GM21825 (cell line): ENCODE measurements around the gene DNAAF2.
"Not testable (repeated sequence)": the region's sequence is repeated elsewhere in the genome, so short reads cannot be mapped to it uniquely, and the experiment has no call there.

Experiments used
- ATAC-seq: cut with Tn5 transposase; IDR thresholded peaks from one replicate; pipeline ENCODE4 v1.9.1; 2021; ENCODE audit warnings: mild to moderate bottlenecking, moderate library complexity; ENCODE audit not compliant: unreplicated experiment

DNAAF2 gene

DNA sequence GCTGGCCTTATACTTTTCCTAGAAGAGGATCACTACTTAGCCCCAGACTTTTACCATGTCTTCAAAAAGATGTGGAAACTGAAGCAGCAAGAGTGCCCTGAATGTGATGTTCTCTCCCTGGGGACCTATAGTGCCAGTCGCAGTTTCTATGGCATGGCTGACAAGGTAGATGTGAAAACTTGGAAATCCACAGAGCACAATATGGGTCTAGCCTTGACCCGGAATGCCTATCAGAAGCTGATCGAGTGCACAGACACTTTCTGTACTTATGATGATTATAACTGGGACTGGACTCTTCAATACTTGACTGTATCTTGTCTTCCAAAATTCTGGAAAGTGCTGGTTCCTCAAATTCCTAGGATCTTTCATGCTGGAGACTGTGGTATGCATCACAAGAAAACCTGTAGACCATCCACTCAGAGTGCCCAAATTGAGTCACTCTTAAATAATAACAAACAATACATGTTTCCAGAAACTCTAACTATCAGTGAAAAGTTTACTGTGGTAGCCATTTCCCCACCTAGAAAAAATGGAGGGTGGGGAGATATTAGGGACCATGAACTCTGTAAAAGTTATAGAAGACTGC is 12.9 kb downstream of the DNAAF2 start:
- ATAC-seq: no peak

DNA sequence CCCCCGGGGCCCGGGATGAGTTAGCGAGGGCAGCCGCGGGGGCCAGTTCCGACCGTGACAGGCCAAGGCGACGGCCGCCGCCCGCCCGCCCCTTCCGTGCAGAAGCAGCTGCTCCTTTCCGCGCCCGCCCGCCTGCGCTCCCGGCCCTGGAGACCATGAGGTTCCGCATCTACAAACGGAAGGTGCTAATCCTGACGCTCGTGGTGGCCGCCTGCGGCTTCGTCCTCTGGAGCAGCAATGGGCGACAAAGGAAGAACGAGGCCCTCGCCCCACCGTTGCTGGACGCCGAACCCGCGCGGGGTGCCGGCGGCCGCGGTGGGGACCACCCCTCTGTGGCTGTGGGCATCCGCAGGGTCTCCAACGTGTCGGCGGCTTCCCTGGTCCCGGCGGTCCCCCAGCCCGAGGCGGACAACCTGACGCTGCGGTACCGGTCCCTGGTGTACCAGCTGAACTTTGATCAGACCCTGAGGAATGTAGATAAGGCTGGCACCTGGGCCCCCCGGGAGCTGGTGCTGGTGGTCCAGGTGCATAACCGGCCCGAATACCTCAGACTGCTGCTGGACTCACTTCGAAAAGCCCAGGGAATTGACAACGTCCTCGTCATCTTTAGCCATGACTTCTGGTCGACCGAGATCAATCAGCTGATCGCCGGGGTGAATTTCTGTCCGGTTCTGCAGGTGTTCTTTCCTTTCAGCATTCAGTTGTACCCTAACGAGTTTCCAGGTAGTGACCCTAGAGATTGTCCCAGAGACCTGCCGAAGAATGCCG is 13.7 kb downstream of the DNAAF2 start:
- peak; percentile 30 for ATAC-seq

DNA sequence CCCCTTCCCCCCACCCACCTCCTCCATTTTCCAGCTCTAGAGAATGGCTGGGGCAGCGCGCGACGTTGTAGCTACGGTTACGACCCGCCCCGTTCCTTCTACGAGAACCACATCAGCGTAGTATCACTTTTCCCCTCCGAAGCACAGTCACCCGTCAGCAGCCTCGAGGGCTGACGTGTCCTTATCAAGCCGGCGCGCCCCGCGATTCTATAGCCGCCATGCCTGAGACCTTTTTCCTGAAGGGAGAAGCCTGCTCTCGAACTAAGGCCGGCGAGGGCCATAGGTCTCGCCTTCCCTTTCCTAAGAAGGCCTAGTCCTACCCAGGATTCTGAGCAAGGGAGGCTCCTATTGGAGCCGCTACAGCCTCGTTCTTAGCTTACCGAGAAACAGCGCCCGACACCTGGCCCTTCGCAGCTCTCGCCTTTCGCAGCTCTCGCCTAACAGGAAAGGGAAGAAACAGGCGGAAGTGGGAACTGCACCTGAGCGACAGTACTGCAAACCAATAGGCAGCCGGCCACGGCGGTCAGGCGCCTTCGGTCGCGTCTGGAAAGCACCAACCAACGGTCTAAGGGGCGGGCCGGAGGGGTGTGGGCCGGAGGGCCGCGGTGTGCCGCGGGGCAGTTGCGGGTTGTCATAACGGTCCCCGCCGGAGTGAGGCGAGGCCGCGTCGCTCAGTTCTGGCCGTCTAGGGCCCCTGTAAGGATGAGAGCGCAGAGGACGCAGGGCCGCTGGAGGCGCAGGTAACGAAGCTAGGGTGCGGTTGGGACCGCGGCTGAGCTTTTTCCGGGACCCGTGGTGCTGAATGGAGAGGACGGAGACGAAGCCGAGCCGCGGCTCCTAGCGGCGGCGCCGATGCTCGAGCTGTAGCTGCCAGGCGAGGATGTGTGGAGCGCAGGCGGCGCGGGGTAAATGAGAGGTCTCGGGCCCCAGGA is 14.6 kb downstream of the DNAAF2 start, which contains the start of the genes MGAT2 and RPL36AL:
Gene MGAT2, plus strand, starts transcription at position 618 of the 932 bp plus-strand sequence. CDS start 470 bp downstream, outside the sequence.
Gene RPL36AL, minus strand, starts transcription at position 445 of the 932 bp plus-strand sequence. CDS start 1,522 bp downstream, outside the sequence.
- peak; percentile 93 for ATAC-seq

DNA sequence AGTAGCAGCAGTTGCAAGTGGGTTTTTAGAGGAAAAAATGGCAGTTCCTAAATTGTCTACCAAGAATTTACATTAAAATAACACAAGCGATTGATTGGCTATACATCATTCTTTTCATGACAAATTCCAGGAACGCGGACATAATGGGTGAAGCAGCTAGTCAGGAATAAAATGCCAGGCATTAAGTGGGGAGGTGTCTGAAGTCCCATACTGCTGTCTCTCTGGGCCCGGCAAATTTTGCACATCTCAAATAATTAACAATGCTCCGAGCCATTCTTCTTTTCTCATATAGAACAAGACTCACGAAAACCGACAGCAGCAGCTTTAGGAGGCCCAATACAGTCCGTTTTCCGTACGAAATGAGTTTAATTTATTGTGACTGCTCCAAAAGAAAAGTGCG is 15.3 kb downstream of the DNAAF2 start:
- ATAC-seq: no peak

DNA sequence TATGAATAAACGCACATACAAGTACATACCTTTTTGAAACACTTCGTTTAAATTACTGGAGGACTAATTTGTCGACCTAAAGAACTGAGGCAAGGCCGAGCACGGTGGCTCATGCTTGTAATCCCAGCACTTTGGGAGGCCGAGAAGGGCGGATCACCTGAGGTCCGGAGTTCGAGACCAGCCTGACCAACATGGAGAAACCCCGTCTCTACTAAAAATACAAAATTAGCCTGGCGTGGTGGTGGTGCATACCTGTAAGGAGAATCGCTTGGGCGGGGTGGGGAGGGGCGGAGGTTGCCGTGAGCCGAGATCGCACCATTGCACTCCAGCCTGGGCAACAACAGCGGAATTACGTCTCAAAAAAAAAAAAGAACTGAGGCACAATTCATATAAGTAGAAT is 15.8 kb downstream of the DNAAF2 start:
- not testable (repeated sequence) for ATAC-seq

DNA sequence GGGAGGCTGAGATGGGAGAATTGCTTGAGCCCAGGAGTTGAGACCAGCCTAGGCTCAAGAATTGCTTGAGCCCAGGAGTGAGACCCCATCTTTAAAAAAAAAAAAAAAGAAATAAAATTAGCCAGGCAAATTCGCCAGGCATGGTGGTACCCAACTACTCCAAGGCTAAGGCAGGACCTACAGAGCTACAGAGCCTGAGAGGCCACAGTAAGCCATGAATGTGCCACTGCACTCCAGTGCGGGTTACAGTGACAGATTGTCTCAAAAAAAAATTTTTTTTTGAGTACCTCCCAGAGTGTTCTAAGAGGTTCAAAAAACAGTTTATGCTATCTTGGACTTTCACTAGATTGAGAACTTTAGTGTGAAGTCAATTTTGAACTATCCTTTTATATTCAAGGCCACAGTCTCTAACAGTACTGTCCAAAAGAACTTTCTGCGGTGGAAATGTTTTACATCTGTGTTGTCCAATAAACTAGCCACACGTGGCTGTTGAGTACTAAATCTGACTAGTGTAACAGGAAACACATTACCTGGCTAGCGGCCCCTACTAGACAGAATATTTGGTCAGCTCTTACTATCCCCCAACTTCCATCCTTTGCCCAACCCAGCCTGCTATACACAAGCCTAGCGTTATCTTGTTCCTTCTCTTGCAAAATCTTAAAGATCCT is 17.1 kb downstream of the DNAAF2 start:
- ATAC-seq: no peak

DNA sequence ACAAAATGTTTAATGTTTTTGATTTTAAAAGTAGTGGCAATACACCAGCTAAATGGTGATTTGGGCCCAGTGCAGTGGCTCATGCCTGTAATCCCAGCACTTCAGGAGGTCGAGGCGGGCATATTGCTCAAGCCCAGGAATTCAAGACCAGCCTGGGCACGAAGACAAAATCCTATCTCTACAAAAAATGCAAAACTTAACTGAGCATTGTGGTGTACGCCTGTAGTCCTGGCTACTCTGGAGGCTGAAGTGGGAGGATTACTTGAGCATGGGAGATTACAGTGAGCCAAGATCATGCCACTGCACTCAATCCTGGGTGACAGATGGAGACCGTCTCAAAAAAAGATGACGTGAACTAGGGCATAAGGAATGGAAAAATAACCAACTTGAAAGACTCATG is 19.3 kb downstream of the DNAAF2 start:
- ATAC-seq: no peak

DNA sequence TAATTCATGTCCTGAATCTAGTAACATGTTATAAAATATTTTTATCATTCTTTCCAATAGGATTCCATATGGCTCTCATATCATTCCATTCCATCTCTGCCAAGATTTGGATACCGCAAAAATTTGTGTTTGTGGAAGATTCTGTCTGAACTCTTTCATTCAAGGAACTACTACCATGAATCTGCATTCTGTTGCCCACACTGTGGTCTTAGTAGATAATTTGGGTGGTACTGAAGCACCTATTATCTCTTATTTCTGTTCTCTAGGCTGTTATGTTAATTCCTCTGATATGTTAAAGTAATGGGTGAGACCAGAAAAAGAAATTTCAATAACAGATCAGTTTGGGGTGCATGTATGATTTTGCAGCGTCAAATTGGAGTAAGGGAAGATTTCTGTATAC is 20.8 kb downstream of the DNAAF2 start:
- no peak for ATAC-seq

DNA sequence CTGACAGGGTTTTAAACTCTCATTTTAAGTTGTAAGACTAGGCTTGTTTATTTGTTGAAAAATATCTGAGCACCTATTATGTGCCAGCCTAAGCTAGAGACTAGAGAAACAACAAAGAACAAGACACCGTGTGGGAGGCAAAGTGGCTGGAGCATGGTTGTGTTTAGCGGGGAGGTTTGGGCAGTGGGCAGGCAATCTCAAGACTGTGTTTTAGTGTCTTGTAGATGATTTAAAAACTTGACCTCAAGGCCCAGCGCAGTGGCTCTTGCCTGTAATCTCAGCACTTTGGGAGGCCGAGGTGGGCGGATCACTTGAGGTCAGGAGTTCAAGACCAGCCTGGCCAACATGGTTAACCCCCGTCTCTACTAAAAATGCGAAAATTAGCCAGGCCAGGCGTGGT is 22.4 kb downstream of the DNAAF2 start:
- no peak for ATAC-seq

DNA sequence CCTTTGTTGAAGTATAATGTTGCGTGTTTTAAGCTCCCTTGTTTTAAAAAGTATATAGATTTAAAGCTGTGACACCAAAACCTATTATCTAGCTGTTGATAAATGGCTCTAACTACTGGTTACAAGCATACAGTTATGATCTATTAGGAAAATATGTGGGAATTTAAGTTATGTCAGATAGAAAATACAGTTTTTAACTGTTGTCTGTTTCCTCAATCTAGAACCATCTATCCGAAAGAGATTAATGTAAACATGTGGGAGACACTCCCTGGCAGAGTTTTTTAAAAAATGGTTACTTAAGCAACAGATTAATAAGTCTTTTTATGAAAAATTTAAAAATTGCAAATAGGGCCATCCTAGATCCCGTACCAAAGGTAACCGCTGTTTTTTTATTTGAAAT is 22.8 kb downstream of the DNAAF2 start:
- ATAC-seq: no peak

DNA sequence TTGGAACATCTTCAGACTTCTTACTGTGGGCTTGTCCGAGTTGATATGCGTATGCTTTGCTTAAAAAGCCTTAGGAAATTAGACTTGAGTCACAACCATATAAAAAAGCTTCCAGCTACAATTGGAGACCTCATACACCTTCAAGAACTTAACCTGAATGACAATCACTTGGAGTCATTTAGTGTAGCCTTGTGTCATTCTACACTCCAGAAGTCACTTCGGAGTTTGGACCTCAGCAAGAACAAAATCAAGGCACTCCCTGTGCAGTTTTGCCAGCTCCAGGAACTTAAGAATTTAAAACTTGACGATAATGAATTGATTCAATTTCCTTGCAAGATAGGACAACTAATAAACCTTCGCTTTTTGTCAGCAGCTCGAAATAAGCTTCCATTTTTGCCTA is 27.5 kb downstream of the DNAAF2 start:
- no peak for ATAC-seq

DNA sequence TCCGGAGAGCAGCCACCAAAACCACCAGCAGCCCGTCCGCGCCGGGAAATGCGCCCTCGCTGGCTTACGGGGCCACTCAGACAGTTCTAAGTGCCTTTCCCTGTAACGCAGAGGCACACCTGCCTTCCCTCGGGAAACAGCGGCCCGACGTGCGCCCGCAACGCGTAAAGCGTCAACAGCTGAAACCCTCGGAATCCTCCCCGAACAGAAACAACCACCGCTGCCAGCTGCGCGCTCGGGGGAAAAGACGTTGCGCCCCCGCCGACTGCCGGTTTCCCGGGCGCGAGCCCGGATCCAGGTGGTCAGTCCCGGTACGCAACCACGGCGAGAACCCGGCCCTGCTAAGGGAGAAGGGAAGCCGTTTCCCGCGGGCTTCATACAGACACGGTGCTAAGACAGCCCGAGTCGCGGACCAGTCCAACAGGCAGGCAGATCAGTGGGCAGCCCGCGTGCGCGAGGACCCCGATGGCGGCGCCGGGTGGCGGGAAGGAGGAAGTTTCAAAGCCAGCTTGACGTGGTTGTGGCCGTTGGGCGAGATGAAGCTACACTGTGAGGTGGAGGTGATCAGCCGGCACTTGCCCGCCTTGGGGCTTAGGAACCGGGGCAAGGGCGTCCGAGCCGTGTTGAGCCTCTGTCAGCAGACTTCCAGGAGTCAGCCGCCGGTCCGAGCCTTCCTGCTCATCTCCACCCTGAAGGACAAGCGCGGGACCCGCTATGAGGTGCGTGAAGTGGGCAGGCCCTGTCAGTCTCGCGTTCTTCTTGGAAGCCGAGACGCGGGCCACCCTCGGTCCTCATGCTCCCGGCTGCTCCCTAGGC is 36.4 kb downstream of the DNAAF2 start, which contains the start of gene LRR1:
Gene LRR1, plus strand, starts transcription at position 456 of the 816 bp plus-strand sequence. Its CDS starts 81 bp downstream, at position 537.
- peak; percentile 55 for ATAC-seq

DNA sequence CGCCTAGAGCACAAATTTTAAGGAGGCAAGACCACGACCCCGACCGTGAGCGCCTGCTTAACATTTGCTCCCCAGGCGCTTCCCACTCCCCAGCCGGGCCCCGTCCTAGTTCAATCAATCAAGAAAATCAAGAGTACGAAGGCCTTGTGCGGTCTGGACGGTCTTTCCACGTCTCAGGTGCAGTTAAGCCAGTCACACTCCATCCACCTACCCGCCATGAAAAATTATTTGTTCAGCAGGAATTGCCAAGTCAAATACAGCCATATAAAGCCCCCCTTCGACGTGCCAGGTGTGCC is 36.9 kb downstream of the DNAAF2 start:
- ATAC-seq: no peak

DNA sequence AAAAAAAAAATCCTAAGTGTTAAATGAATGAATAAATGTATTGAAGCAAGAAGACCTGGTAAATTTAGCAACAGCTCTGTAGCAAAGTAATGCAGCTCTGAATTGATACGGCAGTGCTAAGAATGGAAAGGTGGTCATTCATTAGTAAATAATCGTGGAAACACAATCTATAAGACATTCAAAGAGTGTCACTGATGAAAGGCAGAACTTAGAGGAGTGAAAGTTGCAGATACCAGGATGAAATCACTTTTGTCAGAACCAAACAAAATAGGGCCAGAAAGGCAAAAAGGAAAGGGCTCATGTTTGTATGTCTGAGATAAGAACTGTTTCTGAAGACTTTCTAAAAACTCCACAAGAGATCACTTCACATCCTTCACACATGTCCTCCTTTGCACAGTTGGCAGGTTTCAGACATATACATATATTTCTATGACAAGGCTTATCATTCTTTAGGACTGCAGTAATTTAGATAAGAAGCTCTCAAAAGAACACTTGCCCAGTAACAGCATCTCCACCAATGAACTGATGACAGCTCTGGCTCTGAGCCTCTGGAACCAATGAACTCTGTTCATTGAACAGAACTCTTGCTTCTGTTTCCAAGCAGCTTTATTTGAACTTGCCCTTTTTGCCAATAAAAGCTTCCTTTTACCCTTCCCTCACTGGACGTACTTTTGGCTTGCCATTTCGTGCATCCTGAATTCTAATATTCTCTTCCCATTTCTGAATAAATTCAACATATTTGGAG is 40.5 kb downstream of the DNAAF2 start:
- no peak for ATAC-seq

DNA sequence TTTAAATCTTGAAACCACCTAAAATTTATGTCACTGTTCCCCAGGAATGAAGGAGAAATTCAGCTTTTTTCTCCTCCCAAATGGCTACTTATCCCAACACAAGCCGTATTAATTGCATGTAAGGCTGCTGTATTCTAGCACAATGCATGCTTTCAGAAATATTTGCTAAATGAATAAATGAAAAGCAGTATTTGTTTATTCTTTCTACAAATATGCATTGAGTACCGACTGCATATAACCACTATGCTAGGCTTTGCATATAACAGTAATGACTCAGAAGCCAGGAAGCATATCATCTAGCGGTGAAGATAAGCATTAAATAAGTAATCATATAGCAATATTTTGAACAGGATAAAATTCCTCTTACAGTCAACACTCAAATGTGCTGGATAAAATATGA is 42.0 kb downstream of the DNAAF2 start:
- no peak for ATAC-seq

DNA sequence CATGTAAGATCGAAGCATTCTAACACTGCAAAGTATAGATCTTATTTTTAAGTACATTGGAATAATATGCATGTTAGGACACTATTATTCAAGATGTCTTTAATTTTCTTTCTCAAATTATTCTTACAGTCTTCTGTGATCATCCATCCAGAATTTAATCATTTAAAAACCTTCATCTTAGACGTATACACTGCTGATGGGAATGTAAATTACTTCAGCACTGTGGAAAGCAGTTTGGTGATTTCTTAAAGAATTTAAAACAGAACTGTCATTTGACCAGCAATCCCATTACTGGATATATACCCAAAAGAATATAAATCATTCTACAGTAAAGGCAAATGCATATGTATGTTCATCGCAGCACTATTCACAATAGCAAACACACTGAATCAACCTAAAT is 45.7 kb downstream of the DNAAF2 start:
- no peak for ATAC-seq

DNA sequence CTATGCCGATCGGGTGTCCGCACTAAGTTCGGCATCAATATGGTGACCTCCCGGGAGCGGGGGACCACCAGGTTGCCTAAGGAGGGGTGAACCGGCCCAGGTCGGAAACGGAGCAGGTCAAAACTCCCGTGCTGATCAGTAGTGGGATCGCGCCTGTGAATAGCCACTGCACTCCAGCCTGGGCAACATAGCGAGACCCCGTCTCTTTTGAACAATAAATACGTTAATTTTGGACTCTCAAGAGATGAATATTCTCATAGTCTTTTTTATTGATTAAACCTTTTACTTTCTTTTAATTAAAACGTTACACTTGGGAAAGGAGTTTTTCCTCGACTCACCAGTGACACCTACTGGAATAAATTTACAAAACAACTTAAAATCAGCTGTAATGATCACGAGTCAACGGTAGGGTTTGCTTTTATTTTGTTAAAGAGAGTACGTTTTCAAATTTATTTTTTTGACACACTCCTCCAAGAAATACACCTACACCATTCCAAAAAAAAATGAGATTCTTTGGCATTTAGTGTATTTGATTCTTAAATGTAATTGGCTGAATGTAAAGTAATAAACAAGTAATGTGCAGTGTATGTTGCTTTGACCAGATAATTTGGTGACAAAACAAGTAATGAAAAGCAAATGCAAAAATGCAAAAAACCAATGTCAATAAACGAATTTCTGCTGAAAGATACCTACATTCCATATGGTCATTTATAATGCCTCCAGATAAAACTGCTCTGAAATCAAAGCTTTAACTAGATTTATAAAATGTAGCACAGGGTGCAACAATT is 48.2 kb downstream of the DNAAF2 start:
- peak; percentile 38 for ATAC-seq

DNA sequence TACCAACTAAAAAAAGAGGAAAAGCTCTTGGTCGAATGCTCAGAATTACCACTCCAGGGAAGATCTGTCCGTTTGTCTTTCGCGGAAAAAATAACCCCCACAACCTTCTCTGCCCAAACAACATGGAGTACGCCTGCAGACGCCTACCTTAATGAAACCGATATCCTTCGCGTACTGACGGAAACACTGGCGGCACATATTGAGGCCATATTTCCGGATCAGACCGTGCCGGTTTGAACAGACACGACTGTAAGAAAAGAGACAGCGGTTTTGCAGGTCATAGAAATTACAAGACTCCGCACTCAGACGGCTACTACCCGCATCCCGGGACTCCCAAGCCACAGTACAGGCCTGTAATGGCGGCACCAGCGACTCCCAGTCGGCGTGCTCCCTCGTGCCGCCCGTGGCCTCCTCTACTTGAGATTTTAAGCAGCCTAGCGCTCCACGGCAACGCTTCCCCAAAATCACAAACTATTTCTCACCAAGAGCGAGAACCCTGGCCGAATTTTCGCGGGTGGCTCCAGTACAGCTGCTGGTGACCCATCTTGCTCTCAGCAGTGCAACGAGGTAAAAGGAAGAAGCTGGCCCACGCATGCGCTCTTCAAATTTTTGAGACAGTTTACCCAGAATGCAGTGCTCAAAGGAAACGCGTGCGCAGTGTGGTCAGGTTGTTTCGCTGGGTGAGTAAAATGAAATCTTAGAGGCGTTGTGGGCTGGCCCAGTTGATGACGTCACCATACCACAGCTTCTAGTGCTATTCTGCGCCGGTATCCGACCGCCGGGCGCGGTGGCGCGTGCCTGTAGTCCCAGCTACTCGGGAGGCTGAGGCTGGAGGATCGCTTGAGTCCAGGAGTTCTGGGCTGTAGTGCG is 49.0 kb downstream of the DNAAF2 start, which contains the start of gene RPS29:
Gene RPS29, minus strand, starts transcription at position 578 of the 870 bp plus-strand sequence. Its CDS starts 34 bp downstream, at position 544.
- peak; percentile 89 for ATAC-seq
